Activated CD4-positive, alpha-beta T cell treated with anti-CD3 and anti-CD28 coated beads, Interleukin-2, amount 50 U/mL, for 24 hours (primary cell): ENCODE results near the gene MIEN1.
"Not testable (repeated sequence)": the region's sequence is repeated elsewhere in the genome, so short reads cannot be mapped to it uniquely, and the experiment has no call there.

Experiments
- DNase-seq, 2 donors: peaks; one replicate each; pipeline ENCODE4 v3.0.0-alpha.2; 2020; ENCODE audit warnings: low read depth in 1 of 2, low spot score in 1 of 2

MIEN1 gene, protein sequence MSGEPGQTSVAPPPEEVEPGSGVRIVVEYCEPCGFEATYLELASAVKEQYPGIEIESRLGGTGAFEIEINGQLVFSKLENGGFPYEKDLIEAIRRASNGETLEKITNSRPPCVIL

DNA sequence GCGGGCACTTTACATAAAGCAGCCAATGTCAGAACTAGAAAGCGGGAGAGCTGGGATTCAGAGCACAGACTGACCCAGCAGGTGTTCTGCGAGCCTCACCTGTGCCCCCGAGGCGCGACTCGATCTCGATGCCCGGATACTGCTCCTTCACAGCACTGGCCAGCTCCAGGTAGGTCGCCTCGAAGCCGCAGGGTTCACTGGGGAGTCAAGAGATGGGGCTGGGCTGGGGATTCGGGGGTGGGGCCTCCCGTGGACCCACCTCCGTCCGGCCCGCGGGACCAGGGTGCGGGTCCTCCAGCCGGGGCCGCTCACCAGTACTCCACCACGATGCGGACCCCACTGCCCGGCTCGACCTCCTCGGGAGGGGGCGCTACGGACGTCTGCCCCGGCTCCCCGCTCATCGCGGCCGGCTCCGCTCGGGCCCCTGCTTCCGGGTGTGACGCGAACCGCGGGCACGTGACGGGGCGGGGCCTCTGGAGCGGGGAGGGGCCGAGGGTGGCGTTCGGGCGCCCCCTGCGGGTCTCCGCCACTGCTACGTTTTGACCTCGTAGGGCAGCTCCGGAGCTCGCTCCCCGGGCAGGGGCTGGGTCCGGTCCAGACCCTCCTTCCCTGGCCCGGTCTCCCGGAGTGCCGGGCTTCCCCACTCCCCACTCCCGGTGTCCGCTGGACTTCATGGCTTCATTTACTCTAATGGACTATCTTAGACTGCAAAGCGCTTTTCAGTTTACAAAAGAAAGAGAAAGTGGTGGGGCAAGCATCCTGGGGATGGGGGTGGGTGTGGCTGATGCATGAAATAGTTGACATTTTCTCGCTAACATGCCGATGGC is at the start of gene MIEN1:
Gene MIEN1, minus strand, starts transcription at position 438 of the 827 bp plus-strand sequence. Its CDS starts 37 bp downstream, at position 401.
- peak; percentile 89 to 96 for DNase-seq

GRCh38 chr17:39777534-39778365 is 47.4 kb upstream of the MIEN1 start:
- DNase-seq, result no peak

- no peak for DNase-seq
Observed at GRCh38 chr17:39776252-39776651, 45.9 kb upstream of the MIEN1 start.

DNA sequence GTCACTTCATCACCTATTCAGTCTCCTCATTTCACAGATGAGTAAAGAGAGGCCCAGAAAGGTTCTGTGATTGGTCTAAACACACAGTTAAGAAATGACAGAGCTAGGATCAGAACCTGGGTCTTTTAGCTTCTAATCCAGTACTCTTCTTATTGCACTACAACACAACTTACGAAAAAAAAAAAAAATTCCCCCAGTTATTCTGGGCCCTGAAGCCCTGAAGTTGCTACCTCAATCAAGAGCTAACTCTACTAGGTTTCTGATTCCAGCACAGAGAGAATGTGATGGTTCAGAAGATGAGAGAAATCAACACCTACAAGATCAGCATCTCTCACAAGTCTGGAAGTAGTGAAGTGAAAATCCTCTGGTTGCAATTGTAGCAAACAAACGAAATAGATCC is 44.7 kb upstream of the MIEN1 start:
- no peak for DNase-seq

DNA sequence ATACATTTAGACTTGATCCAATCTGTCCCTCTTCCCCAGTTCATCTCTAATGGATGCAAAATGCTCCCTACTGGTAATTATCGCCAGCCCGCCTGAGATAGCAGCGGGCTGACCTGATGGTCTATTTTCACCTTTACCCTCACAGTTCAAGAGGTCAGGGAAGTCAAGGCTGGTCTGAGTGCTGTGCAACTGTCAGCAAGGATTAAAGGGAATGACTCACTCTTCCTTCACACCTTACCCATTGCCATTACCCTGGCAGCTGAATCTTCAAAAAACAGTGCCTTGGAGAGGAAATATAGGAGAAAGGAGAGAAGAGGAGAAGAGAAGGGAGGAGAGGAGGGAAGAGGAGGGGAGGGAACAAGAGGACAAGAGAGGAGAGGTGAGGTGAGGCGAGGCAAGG is 43.7 kb upstream of the MIEN1 start:
- DNase-seq, result no peak

- DNase-seq, result no peak
Observed at GRCh38 chr17:39772987-39773934, 42.9 kb upstream of the MIEN1 start.

- no peak for DNase-seq
Observed at GRCh38 chr17:39772415-39772814, 42.1 kb upstream of the MIEN1 start.

GRCh38 chr17:39769974-39770587 is 39.7 kb upstream of the MIEN1 start:
- peak in 1 of 2 donors; percentile 78 for DNase-seq

DNA sequence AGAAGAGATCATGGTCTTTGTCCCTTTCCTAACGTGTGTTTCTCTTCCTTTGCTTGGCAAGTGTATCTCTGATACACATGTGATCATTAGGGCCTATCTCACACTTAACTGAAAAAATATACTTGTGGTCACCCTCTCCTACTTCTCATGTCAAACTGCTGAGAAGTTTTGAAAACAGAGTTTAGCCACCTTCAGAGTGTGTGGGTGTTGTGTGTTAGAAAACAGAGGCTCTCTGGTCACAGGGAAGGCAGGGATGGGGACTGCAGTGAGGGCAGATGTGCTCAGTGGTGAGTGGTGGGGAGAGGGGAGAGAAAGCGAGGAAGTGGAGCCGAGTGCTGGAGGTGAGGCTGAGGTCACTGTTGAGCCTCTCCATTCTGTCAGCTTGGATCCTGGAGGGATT is 36.8 kb upstream of the MIEN1 start:
- DNase-seq, result no peak

GRCh38 chr17:39765766-39766165 is 35.4 kb upstream of the MIEN1 start:
- DNase-seq, result no peak

- no peak for DNase-seq
Observed at GRCh38 chr17:39765175-39765574, 34.8 kb upstream of the MIEN1 start.

GRCh38 chr17:39764171-39764570 is 33.8 kb upstream of the MIEN1 start:
- not testable (repeated sequence) for DNase-seq

DNA sequence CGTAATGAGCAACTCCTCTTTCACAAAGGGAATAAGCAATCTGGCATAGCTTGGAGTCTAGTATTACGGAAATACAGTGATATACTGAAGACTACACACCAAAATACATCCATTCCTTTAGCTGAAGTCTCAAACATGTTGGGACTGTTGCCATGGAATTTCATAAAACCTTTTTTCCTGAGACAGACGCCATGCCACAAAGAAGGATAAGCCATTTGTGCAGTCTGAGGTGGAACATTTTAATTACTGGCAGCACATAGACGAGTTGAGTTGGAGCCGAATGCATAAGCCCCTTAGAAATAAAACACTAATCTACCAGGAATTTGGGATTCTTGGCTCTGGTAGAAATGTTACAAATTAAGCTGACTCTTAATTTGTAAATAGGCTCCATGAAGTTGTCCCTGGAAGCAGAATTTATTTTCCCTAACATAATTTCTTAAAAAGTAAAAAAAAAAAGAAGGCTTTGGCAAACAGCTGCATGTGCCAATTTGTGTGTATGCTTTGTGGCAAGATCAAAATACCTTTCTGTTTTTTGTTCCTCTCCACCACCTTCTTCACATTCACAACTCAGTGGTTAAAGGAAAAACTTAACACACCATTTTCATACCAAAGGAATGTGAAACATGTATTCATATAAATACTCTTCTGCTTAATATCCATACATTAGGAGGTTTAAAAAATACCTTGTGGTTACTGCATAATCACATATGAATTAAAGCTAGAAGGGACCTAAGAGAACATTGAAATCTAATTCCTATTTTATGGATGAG is 32.9 kb upstream of the MIEN1 start:
- no peak for DNase-seq

GRCh38 chr17:39761861-39762496 is 31.6 kb upstream of the MIEN1 start:
- DNase-seq, result no peak

DNA sequence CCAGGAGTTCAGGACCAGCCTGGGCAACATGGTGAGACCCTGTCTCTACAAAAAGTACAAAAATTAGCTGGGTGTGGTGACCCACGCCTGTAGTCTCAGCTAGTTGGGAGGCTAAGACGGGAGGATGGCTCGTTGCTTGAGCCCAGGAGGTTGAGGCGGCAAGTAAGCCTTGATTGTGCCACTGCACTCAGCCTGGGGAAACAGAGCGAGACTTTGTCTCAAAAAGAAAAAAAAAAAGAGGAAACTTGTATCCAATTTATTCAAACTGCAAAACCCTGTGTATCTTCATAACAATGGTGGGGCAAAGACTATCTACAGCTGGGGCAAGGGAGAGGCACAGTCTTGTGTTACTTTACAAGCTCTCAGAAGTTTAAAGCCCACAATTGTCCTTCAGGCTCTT is 28.9 kb upstream of the MIEN1 start:
- DNase-seq, result no peak

- peak in 1 of 2 donors; percentile 61 for DNase-seq
Observed at GRCh38 chr17:39757931-39758873, 27.9 kb upstream of the MIEN1 start.

GRCh38 chr17:39757176-39757662 is 26.9 kb upstream of the MIEN1 start:
- no peak for DNase-seq
